Epidermal melanocyte (primary cell): ENCODE data around the gene XXYLT1.
"Not testable (repeated sequence)": the region's sequence is repeated elsewhere in the genome, so short reads cannot be mapped to it uniquely, and the experiment has no call there.

ENCODE experiments used
- DNase-seq: peaks from one replicate; pipeline ENCODE4 v3.0.0; 2011; ENCODE audit warnings: low spot score; ENCODE audit not compliant: insufficient read length

Gene XXYLT1

DNA sequence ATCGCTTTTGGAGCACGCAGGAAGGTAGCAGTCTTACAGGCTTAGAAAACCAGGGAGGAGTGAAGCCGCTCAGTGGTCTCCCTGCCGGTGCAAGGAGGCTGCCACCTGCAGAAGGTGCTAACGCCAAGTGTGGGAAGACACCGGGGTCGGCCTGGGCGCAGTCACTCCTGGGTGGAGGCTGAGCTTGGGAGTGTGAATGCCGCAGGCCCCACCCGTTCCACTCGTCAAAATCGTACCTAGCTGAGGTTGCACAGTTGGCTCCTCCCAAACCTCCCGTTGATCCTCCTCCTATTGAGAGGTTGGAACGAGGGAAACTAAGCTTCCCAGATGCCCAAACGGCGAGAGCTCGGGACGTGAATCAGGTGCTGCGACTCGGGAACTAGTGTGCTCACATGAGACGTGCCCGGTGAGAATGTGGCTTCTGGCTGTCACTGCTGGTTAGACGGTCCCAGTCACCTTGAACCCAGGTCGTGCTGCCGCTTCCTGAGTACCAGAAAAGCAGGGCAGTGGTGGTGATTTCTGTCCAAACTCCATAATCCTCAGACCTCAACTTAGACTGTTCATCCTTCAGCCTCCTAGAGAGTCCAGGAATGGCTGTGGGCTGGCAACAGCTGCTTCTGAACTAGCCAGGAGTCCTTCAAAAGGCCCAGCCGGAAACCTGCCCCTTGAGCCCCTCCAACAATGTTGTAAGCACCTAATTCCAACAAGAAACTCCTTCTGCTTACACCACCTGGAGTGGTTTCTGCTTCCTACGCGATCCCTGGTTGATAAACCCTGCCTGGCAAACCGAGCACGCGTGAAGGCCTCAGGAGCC, 156.0 kb downstream of the XXYLT1 start:
- no peak for DNase-seq

DNA sequence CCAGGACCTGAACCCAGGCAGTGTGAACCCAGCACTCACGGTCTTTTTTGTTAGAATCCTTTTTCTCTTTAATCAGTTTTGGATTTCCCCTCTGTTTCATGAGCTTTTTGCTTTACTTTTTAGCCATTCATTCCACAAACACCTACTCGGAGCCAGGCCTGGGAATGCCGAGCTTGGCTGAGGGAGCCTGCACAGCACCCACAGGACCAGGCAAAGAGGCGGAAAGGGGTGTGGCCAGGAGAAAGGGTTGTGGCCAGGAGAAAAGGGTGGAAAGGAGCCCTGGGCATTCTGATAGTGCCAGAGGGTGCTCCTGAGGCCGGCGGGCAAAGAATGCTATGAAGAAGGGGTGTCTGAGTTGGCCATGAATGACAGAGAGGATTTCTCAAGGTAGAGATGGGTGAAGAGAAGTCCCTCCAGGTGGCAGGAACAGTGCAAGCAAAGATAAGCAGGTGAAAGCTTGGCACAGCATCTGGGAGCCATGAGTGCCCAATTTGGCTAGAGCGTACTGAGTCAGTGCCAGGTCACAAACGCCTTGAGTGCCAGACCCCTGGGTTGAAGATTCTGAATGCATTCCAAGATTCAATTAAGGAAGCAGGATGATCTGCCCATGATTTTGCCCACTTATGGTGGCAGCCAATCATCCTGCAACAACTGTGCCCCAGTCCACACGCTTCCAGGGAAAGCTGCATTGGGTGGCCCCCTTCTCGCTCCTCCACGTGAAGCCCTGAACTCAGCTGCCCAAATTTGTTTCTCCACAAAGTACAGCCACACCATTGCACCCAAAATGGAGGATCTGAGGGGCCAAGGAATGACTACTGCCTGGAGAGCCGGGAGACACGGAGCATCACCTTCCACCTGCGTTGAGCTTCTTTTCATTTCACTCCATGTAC, 157.2 kb downstream of the XXYLT1 start:
- no peak for DNase-seq

DNA sequence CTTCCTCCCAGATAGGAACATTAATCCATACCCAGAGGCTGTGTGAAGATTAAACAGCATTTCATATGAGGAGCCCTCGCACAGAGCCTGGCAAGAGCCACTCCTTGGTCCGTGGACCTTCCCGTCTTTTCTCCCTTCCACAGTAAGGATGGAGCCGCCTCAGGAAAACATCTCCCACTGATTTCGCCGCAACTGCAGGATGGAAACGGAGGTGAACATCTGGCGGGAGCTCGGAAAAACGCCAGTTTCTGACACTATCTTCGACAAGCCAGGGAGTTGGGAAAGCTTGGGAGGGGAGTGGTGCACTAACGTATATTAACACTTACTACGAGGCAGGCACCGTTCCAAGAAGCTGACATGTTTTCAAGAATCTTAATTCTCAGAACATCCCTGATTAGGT, 157.9 kb downstream of the XXYLT1 start:
- DNase-seq = no peak

DNA sequence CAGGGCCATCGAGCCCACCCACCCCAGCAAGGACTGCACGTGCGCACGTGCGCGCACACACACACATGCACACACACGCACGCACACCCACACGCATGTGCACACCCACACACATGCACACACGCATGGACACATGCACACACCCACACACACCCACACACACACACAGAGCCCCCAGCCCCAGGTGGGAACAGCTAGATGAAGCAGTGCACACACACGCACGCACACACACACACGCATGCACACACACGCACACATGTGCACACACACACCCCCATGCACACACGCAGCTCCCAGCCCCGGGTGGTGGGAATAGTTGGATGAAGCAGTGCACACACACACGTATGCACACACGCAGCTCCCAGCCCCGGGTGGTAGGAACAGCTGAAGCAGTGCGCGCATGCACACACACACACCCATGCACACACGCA, 158.6 kb downstream of the XXYLT1 start:
- no peak for DNase-seq

DNA sequence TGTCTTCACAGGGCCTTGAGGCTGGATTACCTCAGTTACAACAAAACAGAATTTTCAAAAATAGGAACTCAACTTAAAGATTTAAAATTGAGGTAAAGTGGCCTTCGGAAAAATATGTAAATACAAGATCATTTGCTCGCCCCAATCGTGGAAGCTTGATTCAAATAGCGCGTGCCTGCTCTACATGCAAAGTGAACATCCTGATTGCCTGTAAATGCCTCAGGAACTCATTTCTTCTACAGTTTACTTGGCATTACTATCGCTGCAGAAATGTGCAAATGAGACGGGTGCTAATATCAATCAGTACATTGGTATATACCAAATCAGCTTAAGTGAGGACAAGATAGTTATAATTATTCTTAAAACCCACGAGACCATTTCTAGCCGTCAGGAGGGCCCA, 159.2 kb downstream of the XXYLT1 start:
- DNase-seq = no peak

DNA sequence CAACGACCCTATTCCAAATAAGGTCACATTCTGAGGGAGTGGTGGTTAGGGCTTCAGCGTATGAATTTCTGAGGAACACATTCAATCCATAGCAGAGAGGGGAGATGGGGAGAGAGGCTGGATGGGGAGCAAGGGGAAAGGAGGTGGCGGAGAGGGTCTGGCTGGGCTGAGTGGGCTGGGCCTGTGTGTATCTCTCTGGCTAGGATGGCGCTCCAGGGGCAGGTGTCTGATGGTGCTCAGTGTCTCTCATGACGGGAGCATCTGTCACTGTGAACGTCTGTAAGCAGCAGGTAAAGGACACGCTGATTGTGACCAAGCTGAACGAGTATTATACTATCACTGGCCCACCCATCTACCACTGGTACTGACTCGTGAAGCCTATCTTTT, 159.6 kb downstream of the XXYLT1 start:
- no peak for DNase-seq

DNA sequence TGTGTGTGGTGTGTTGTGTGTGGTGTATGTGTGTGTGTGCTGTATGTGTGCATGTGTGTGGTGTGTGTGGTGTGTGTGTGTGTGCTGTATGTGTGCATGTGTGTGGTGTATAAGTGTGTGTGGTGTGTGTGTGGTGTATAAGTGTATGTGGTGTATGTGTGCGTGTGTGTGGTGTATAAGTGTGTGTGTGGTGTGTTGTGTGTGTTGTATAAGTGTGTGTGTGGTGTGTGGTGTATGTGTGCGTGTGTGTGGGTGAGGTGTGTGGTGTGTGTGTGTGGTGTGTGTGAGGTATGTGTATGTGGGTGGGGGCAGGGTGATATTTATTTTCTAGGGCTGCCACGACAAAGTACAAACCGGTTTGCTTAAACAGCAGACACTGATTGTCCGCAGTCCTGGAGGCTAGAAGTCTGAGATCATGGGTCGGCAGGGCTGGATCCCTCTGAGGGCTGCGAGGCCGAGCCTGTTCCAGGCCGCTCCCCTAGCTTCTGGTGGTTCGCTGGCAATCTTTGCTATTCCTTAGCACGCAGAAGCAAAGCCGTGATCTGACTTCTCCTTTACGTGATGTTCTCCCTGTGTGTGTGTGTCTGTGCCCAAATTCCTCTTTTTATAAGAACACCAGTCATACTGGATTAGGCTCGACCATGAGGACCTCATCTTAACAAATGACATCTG, 160.2 kb downstream of the XXYLT1 start:
- DNase-seq = no peak

DNA sequence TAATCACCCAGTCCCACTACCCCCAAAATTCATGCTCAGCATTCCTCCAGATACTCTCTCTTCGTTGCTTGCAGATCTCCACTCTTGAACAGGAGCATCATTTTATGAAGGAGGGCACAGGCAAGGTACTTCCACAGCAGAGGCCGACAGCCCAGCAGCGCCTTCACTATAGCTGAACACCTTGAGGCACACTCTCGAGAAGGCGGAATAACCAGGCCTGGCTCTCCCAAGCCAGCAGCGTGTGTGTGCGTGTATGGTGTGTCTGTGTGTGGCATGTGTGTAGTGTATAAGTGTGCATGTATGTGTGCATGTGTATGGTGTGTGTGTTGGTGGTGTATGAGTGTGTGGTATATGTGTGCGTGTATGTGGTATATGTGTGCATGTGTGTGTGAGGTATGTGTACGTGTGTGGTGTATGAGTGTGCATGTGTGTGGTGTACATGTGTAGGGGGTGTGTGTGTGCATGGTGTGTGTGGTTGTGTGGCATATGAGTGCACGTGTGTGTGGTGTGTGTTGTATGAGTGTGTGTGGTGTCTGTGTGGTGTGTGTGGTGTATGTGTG, 161.8 kb downstream of the XXYLT1 start:
- no peak for DNase-seq

DNA sequence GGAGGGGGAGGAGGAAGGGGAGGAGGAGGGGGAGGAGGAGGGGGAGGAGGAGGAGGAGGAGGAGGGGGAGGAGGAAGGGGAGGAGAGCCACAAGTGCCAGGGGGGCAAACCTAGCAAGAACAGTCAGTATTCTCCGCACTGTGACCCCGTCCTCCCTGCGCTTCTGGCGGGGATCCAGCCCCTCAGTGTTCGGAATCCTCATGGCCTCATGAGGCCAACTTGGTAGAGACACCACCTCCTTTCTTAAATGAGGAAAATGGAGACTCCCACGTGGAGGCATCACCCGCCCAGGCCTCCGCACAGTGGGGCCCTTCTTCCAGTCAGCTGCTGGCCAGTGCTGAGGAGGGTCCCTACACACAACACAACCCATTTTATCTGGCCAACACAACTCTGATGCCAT, 163.4 kb downstream of the XXYLT1 start:
- DNase-seq = no peak

DNA sequence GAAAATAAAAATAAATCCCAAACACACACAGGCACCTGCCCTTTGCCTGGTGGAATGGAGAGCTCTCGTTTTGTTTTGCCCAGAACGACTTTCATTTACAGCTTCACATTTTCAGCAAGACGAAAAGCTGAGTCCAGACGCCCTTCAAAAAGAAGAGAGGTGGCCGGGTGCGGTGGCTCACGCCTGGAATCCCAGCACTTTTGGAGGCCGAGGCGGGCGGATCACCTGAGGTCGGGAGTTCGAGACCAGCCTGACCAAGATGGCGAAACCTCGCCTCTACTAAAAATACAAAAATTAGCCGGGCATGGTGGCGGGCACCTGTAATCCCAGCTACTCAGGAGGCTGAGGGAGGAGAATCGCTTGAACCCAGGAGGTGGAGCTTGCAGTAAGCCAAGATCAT, 163.9 kb downstream of the XXYLT1 start:
- not testable (repeated sequence) for DNase-seq

DNA sequence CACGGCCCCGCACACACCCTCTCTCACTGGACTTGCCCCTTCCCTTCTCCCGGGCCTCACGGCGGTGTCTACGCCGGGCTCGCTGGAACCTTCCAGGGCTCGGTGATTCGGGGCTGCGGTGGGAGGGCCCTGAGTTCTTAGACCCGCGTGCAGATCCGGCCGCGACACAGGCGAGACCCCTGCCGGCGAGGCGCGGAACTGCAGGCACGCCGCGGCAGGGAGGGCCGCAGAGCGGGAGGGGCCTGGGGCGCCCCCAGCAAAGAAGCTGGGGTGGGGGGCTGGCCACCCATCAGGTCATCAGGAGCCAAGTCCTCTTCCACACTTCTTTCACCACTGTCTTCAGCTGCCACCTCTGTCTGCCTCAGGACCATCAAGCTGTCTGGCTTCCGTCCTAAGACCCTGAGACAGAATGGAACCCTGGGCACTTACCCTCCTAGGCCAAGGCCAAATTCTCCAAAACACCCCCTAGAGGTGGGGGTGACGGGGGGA, 164.5 kb downstream of the XXYLT1 start:
- peak; percentile 63 for DNase-seq

DNA sequence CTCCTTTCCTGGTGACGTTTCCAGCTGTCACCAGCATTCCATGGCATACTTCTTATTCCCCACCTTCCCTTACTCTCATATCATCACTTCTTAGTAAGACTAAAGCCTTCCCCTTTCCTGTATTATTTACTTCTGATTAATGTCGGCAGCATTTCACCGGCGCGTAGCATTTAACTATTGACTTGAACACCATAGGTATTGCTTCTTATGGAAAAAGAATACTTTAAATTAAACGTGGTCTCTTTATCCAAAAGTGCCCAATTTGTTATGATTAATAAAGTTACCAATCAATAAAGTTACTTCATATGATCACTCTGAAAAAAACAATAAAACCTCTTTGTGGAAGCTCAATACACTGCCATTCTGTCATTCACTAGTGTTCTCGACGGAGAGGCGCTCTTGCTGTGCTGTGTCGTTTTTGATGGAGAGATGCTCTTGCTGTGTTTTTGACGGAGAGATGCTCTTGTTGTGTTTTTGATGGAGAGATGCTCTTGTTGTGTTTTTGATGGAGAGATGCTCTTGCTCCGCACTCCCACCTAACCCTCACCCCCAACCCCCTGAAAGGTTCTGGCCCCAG, 165.0 kb downstream of the XXYLT1 start:
- no peak for DNase-seq

DNA sequence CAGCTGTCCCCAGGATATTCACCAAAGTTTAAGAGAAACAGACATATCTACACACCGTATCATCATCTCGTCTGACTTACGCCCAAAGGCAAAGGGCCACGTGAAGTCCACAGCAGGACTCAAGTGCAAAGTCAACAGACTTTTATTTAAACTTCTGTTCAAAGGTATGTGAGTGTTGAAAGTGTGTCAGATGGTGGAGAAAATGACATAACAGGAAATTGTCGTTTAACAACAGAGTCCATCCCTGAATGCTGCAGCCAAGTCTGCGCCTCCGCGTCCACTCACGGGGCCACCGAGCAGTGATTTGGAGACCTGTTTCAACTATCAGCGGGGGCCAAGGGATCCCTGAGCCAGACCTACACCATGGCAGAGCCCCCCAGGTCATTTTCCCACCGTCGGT, 165.6 kb downstream of the XXYLT1 start:
- DNase-seq = no peak

DNA sequence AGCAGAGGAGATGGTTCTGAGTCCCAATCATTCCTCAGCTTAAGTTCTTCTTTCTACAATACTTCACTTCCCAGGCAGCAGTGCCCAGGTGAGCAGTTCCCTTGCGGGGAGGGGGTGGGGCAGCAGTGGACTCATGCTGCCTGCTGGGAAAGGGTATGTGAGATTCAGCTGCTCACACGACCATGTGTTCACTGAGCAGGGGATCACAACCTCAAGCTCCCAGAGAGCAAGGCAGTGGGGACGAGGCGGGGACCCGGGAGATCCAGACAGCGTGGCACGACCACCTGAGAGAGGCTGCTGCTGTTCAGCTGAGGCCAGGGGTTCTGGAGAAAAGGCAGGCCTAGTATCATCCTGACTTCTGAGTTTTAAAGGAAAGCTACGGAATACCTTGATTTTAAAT, 166.6 kb downstream of the XXYLT1 start:
- DNase-seq = no peak

DNA sequence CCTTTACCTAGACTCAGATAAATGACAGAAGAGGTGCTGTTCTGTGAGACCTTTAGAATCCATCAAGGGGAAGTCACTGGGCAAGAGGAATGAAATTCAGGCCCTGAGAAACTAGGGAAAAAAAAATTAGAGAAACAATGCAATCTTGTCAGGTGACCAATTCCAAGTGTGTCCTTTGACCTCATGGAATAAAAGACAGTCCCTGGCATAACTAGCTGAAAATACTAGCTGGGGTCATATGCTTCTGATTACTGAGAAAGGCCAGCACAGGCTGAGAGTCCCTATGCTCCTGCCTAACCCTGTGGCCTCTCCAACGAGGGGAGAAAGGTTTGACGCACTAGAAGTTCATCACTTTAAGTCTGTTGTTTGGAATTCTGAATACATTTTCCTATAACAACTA, 167.3 kb downstream of the XXYLT1 start:
- no peak for DNase-seq

DNA sequence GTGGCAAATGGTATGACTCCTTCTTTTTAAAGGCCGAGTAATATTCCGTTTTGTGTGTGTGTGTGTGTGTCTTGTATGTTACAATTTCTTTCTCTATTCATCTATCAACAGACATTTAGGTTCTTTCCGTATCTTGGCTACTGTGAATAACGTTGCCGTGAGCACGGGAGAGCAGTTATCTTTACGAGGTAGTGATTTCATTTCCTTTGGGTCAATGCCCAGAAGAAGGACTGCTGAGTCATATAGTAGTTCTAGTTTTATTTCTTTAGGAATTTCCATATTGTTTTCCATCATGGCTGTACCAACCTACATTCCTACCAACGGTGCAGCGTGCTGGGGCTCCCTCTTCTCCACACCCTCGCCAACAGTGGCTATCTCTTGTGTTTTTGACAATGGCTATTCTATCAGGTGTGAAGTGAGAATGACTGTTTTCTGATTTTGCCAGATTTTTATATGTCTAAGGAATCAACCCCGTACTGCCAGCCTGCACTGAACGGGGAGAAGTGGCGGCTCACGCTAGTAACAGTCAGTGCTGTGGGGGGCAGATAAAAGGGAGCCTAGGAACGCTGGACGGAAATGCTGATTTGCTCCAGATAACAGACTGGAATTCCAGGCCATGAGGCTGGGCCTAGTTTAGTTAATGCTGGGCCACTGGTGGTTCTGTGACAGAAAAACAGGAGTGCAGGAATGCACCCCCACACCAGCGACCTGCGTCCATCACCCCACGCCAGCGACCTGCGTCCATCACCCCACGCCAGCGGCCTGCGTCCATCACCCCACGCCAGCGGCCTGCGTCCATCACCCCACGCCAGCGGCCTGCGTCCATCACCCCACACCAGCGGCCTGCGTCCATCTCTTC, 168.1 kb downstream of the XXYLT1 start:
- no peak for DNase-seq

DNA sequence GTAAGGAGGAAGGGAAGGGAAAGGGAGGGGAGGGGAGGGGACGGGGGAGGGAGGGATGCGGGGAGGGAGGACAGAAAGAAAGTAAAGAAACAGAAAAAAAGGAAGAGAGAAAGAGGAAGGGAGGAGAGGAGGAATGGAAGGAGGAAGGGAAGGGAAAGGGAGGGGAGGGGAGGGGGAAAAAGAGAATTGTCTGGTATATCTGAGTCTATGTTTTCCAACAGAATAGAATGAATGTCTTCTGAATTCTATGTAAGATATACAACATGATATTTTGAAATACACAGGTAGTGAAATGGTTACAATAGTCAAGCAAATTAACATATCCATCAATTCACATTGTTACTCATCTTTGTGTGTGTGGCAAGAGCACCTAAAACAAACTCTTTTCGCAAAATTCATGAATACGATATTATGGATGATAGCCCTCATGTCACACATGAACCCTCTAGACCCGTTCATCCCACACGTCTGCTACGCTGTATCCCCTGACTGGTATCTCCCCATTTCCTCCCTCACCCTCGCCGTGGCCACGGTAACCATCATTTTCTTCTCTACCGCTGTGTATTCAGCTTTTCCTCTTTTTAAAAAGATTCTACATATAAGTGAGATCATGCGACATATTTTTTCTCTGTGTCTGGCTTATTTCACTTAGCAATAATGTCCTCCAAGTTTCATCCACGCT, 168.9 kb downstream of the XXYLT1 start:
- no peak for DNase-seq

DNA sequence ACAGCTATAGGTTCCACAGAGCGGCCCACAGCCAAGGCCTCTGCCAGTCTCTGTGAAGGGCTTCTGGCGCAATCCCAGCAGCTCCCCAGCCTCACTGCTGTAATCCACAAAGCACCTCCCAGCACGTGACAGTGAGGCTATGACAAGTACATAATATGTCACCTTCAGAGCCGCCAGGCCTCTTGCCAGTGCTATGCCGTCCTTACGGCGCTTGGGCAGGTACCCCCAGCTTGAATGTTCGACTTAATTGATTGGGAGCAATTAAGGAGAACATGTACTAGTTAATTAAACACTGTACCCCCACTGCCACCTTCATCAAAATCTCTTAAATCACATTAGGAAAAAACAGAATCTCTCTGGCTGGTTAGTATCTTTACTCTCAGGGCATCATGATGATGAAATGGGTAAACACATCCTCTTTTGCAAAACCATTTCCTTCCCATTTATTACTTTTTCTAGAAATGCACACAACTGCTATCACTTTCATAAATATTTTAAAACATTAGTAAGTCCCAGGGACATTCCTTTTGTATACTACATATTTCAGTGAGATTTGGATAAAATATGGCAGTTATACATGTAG, 169.9 kb downstream of the XXYLT1 start:
- no peak for DNase-seq
